GM18498 (cell line): Measurements from ENCODE around the gene RASGRP3.

ENCODE experiments used
- ATAC-seq: cut with Tn5 transposase; IDR thresholded peaks from one replicate; pipeline ENCODE4 v1.9.1; 2021; ENCODE audit warnings: mild to moderate bottlenecking, moderate library complexity; ENCODE audit not compliant: unreplicated experiment

Gene RASGRP3

DNA sequence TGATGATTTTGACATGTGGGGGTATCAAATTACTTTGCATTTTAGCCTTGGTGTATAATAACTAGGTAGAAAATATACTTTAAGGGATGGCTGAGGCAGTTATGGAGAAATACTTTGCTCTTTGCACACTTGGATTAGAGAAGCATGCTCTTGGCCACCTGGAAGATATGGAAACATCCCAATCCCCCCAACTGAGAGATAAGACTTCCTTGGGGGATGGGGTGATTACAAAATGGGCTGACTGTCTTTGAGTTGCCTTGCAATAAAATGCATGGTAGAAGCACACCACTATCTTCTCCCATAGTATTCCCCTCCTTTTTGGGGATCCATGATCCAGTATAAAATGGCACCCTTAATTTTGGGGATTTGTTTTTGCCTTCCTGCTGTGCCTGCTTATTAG lies 137.7 kb downstream of the RASGRP3 start:
- no peak for ATAC-seq
